Measurements from ENCODE around the gene ERF. TPM values are rescaled to one million over a fixed set of nuclear protein-coding genes. Genes with fewer than 3 reads are reported as not detected.

ERF gene
- total and polyA plus RNA-seq, 2 of the 8 experiments (the other 6 are each of a cell fraction or from before 2014, with no cell fraction given): 43.7 to 62.7 TPM

GRCh38 chr19:42229855-42230351 lies 25.0 kb downstream of the ERF start:
- Histone ChIP-seq H3K23ac (ENCODE audit: insufficient read length) (no peak overlapping the region), H3K27me3 (replicated peaks in 1 of 4; ENCODE audit: control insufficient read depth in 3 of 4, extremely low read depth in 1 of 4, insufficient read depth in 3 of 4, low read length in 3 of 4) (no peaks in the 10 kb centered on the region), H2AFZ (ENCODE audit: low read length) (no peak overlapping the region), H3K36me3 (ENCODE audit: control insufficient read depth in 2 of 4, insufficient read depth in 4 of 4, low read length in 3 of 4) (peaks cover 20 to 73% (median 45%) of the 10 kb centered on the region in 4 experiments), H3K18ac (ENCODE audit: extremely low read depth, low read length) (no peak overlapping the region), H3K27ac (ENCODE audit: low read depth, low read length) (no peak overlapping the region), H3K4me1 (replicated peaks in 1 of 4; ENCODE audit: control insufficient read depth in 3 of 4, insufficient read depth in 4 of 4, low read length in 3 of 4) (no peaks in the 10 kb centered on the region), H3K79me1 (ENCODE audit: low read depth, low read length) (peaks cover 5% of the 10 kb centered on the region), H3K14ac (ENCODE audit: insufficient read length) (no peak overlapping the region), H3K79me2 (ENCODE audit: control insufficient read depth in 1 of 2, insufficient read depth in 2 of 2, low read length in 2 of 2) (no peaks in the 10 kb centered on the region), H2BK15ac (ENCODE audit: low read length) (no peak overlapping the region), H4K91ac (replicated peaks; ENCODE audit: insufficient read length, low read length) (no peak overlapping the region), H3K4me2 (ENCODE audit: insufficient read depth in 1 of 2, low read depth in 2 of 2, low read length in 2 of 2) (no peak overlapping the region), H3K23me2 (ENCODE audit: low read depth, low read length) (no peaks in the 10 kb centered on the region), H3K4me3 (ENCODE audit: extremely low read depth in 1 of 4, insufficient read depth in 2 of 4, low read depth in 3 of 4, low read length in 4 of 4) (no peak overlapping the region), H2BK12ac (ENCODE audit: low read depth, low read length) (no peak overlapping the region), H3K56ac (replicated peaks; ENCODE audit: insufficient read length, low read depth, low read length) (no peak overlapping the region), H2AK5ac (ENCODE audit: low read depth, low read length) (no peak overlapping the region), H2BK120ac (replicated peaks; ENCODE audit: low read depth, low read length) (no peak overlapping the region), H4K5ac (ENCODE audit: insufficient read length, low read depth, low read length) (no peak overlapping the region), H3K4ac (replicated peaks; ENCODE audit: insufficient read length, low read depth, low read length) (no peak overlapping the region), H2BK5ac (ENCODE audit: low read depth, low read length) (no peak overlapping the region), H4K20me1 (replicated peaks in 1 of 2; ENCODE audit: control insufficient read depth in 1 of 2, insufficient read depth in 2 of 2, low read length in 2 of 2) (peaks cover 11 to 39% of the 10 kb centered on the region in 2 experiments), H2BK20ac (ENCODE audit: low read length) (no peak overlapping the region), H3K9me3 (ENCODE audit: insufficient read depth in 2 of 2, low read depth in 1 of 2, low read length in 1 of 2) (no peaks in the 10 kb centered on the region), H3K9ac (replicated peaks in 1 of 4; ENCODE audit: extremely low read depth in 1 of 4, low read depth in 3 of 4, low read length in 3 of 4) (no peak overlapping the region), H4K8ac (ENCODE audit: extremely low read depth, insufficient read depth, low read length) (no peak overlapping the region)
- ChIA-PET POLR2A (ENCODE audit: partially characterized antibody) (interaction anchor here (0.7 to 4.5 kb wide), 7 partner anchors 8 to 353 kb away, joined by 3 to 23 read pairs (median 3); partner anchors contain the start of genes CD79A, GSK3A and ZNF574), CTCF (ENCODE audit: partially characterized antibody) (interaction anchor here (0.7 to 1.7 kb wide), 7 partner anchors 9 to 131 kb away, joined by 3 to 5 read pairs (median 4); no protein-coding TSS in a partner anchor)
- DNase-seq (ENCODE audit: low read depth in 1 of 2, low spot score in 2 of 2) (no peak), FAIRE-seq (no peak)
- 86% methylated on average over 8 of the region's 8 CpGs; no CpG with 5 or more reads in 1 of the 2 experiments for WGBS, 2 experiments (ENCODE audit: extremely low coverage in 1 of 2, insufficient coverage in 1 of 2, insufficient read length in 1 of 2, insufficient replicate concordance in 2 of 2, low coverage in 1 of 2, low lambda C conversion rate in 2 of 2, missing lambda C conversion rate in 1 of 2)
- no peak for TF ChIP-seq SIN3A (conservative IDR thresholded peaks at IDR 0.05 in 1 of 2, IDR thresholded peaks at IDR 0.05 in 1 of 2; ENCODE audit: low read depth in 1 of 2, low read length in 2 of 2)
- TF ChIP-seq POU5F1 (IDR thresholded peaks at IDR 0.05; ENCODE audit: low read depth, low read length): no peak
- no peak for TF ChIP-seq HDAC2 (IDR thresholded peaks at IDR 0.05; ENCODE audit: borderline replicate concordance in 1 of 2, low read depth in 2 of 2, low read length in 2 of 2)
- no peak for TF ChIP-seq CREB1 (IDR thresholded peaks at IDR 0.05)
- TF ChIP-seq CHD2 (IDR thresholded peaks at IDR 0.05; ENCODE audit: low read length): no peak
- TF ChIP-seq SRF (IDR thresholded peaks at IDR 0.05; ENCODE audit: low read depth, low read length): no peak
- no peak for TF ChIP-seq RAD21 (IDR thresholded peaks at IDR 0.05 in 1 of 2, conservative IDR thresholded peaks at IDR 0.05 in 1 of 2; ENCODE audit: low read depth in 2 of 2, low read length in 2 of 2)
- TF ChIP-seq GTF2F1 (IDR thresholded peaks at IDR 0.05; ENCODE audit: borderline replicate concordance, low read depth, low read length): no peak
- TF ChIP-seq BRCA1 (IDR thresholded peaks at IDR 0.05; ENCODE audit: low read depth, low read length): no peak
- TF ChIP-seq SP2 (IDR thresholded peaks at IDR 0.05; ENCODE audit: low read length): no peak
- no peak for TF ChIP-seq KDM1A (IDR thresholded peaks at IDR 0.05; ENCODE audit: borderline replicate concordance, low read length)
- no peak for TF ChIP-seq CTBP2 (IDR thresholded peaks at IDR 0.05; ENCODE audit: borderline replicate concordance, insufficient read depth, insufficient read length, low read length)
- no peak for TF ChIP-seq HDAC6 (IDR thresholded peaks at IDR 0.05; ENCODE audit: low read depth, low read length)
- no peak for TF ChIP-seq JUN (IDR thresholded peaks at IDR 0.05; ENCODE audit: low read depth, low read length)
